ENCODE data around the gene FBXL14.
A peak's percentile ranks its signal among the peaks of the same experiment; 100 is the strongest.

The FBXL14 gene

GRCh38 chr12:1638203-1638602, 43.8 kb upstream of the FBXL14 start:
- TF ChIP-seq CTCF (IDR thresholded peaks at IDR 0.05; ENCODE audit: low read depth, low read length) = no peak
- DNase-seq (ENCODE audit: extremely low read depth, low read depth) = no peak

- DNase-seq (ENCODE audit: extremely low read depth, low read depth) = no peak
- no peak for TF ChIP-seq CTCF (IDR thresholded peaks at IDR 0.05; ENCODE audit: low read depth, low read length)
Measured at GRCh38 chr12:1635301-1636095, 41.1 kb upstream of the FBXL14 start.

GRCh38 chr12:1634590-1635191, 40.3 kb upstream of the FBXL14 start:
- DNase-seq (ENCODE audit: extremely low read depth, low read depth) = no peak
- peak; percentile 93 for TF ChIP-seq CTCF (IDR thresholded peaks at IDR 0.05; ENCODE audit: low read depth, low read length)

GRCh38 chr12:1634149-1634548, 39.8 kb upstream of the FBXL14 start:
- TF ChIP-seq CTCF (IDR thresholded peaks at IDR 0.05; ENCODE audit: low read depth, low read length) = no peak
- DNase-seq (ENCODE audit: extremely low read depth, low read depth) = no peak

- no peak for DNase-seq (ENCODE audit: extremely low read depth, low read depth)
- TF ChIP-seq CTCF (IDR thresholded peaks at IDR 0.05; ENCODE audit: low read depth, low read length) = no peak
Measured at GRCh38 chr12:1633459-1633858, 39.1 kb upstream of the FBXL14 start.

- DNase-seq (ENCODE audit: extremely low read depth, low read depth) = no peak
- no peak for TF ChIP-seq CTCF (IDR thresholded peaks at IDR 0.05; ENCODE audit: low read depth, low read length)
Measured at GRCh38 chr12:1632702-1633101, 38.3 kb upstream of the FBXL14 start.

GRCh38 chr12:1630827-1631591, 36.6 kb upstream of the FBXL14 start:
- no peak for DNase-seq (ENCODE audit: extremely low read depth, low read depth)
- no peak for TF ChIP-seq CTCF (IDR thresholded peaks at IDR 0.05; ENCODE audit: low read depth, low read length)

Data from AG09319 (cell line).